HEK293T (cell line): ENCODE measurements around the gene TUBA3E.
A peak's percentile ranks its signal among the peaks of the same experiment; 100 is the strongest.
"Not testable (repeated sequence)": the region's sequence is repeated elsewhere in the genome, so short reads cannot be mapped to it uniquely, and the experiment has no call there.

Experiments used
- CTCF ChIA-PET: fragments of 350-600 bp; formaldehyde crosslinking; extraction: SDS; loops from one replicate; lab custom pipeline; 2021; ENCODE audit warnings: antibody characterized with exemption, inconsistent platforms; lab: Yijun Ruan, JAX
- POLR2A ChIA-PET: fragments of 350-600 bp; formaldehyde crosslinking; extraction: SDS; loops from one replicate; lab custom pipeline; 2020; ENCODE audit warnings: antibody characterized with exemption, inconsistent platforms; lab: Yijun Ruan, JAX
- DNase-seq: peaks from one replicate; pipeline ENCODE4 v3.0.0; 2012; ENCODE audit warnings: mixed read lengths; ENCODE audit errors: extremely low spot score
- ARNT ChIP-seq: fragments of 450-650 bp; IDR thresholded peaks from 2 replicates; pipeline ENCODE4 v1.6.1; 2017; ENCODE audit warnings: mild to moderate bottlenecking
- BHLHE40 ChIP-seq: fragments of 450-650 bp; IDR thresholded peaks from 2 replicates; pipeline ENCODE4 v1.6.1; 2016; ENCODE audit warnings: mild to moderate bottlenecking, moderate library complexity, borderline replicate concordance
- CTBP1 ChIP-seq: fragments of 450-650 bp; IDR thresholded peaks from 2 replicates; pipeline ENCODE4 v1.6.1; 2016; ENCODE audit warnings: borderline replicate concordance
- ELF4 ChIP-seq: fragments of 450-650 bp; IDR thresholded peaks from 2 replicates; pipeline ENCODE4 v1.6.1; 2017; ENCODE audit warnings: antibody characterized with exemption
- FOXA1 ChIP-seq: fragments of 450-650 bp; IDR thresholded peaks from 2 replicates; pipeline ENCODE4 v1.6.1; 2016; ENCODE audit warnings: mild to moderate bottlenecking
- FOXK2 ChIP-seq: fragments of 450-650 bp; IDR thresholded peaks from 2 replicates; pipeline ENCODE4 v1.6.1; 2016; ENCODE audit warnings: mild to moderate bottlenecking
- FOXM1 ChIP-seq: fragments of 450-650 bp; IDR thresholded peaks from 2 replicates; pipeline ENCODE4 v1.6.1; 2017; ENCODE audit warnings: mild to moderate bottlenecking, borderline replicate concordance
- HDGF ChIP-seq: fragments of 450-650 bp; IDR thresholded peaks from 2 replicates; pipeline ENCODE4 v1.6.1; 2017; ENCODE audit warnings: antibody characterized with exemption, borderline replicate concordance
- L3MBTL2 ChIP-seq: fragments of 450-650 bp; conservative IDR thresholded peaks from 2 replicates; pipeline ENCODE4 v1.6.1; 2016; ENCODE audit warnings: mild to moderate bottlenecking
- LEF1 ChIP-seq: fragments of 450-650 bp; IDR thresholded peaks from 2 replicates; pipeline ENCODE4 v1.6.1; 2017; ENCODE audit warnings: mild to moderate bottlenecking, borderline replicate concordance
- NFRKB ChIP-seq: fragments of 450-650 bp; IDR thresholded peaks from 2 replicates; pipeline ENCODE4 v1.6.1; 2016; ENCODE audit warnings: mild to moderate bottlenecking, moderate library complexity
- SP1 ChIP-seq: fragments of 450-650 bp; IDR thresholded peaks from 2 replicates; pipeline ENCODE4 v1.6.1; 2017
- SUZ12 ChIP-seq: fragments of 450-650 bp; IDR thresholded peaks from 2 replicates; pipeline ENCODE4 v1.6.1; 2016; ENCODE audit warnings: mild to moderate bottlenecking
- TARDBP ChIP-seq: fragments of 450-650 bp; IDR thresholded peaks from 2 replicates; pipeline ENCODE4 v1.6.1; 2016
- ZNF384 ChIP-seq: fragments of 450-650 bp; IDR thresholded peaks from 2 replicates; pipeline ENCODE4 v1.6.1; 2016
- TF ChIP-seq, protein P1 (sequence below): fragments of 450-650 bp; IDR thresholded peaks from 2 replicates; pipeline ENCODE4 v1.6.1; 2016

Gene TUBA3E

GRCh38 chr2:130198343-130198742 is at the start of gene TUBA3E:
TUBA3E (minus strand) TSS chr2:130198439; CDS start chr2:130198360, 79 bp downstream.
- TF ChIP-seq ELF4 (no peak), SUZ12 (no peak), ZNF384 (no peak), BHLHE40 (no peak), FOXK2 (no peak), CTBP1 (no peak), NFRKB (no peak), TARDBP (no peak), HDGF (no peak), FOXA1 (no peak), LEF1 (no peak), FOXM1 (no peak), SP1 (no peak), ARNT (no peak), L3MBTL2 (no peak)
- TF ChIP-seq, protein P1, sequence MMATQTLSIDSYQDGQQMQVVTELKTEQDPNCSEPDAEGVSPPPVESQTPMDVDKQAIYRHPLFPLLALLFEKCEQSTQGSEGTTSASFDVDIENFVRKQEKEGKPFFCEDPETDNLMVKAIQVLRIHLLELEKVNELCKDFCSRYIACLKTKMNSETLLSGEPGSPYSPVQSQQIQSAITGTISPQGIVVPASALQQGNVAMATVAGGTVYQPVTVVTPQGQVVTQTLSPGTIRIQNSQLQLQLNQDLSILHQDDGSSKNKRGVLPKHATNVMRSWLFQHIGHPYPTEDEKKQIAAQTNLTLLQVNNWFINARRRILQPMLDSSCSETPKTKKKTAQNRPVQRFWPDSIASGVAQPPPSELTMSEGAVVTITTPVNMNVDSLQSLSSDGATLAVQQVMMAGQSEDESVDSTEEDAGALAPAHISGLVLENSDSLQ, result no peak
- DNase-seq, result no peak
- CTCF ChIA-PET, result no interaction called here
- POLR2A ChIA-PET, result no interaction called here

GRCh38 chr2:130246430-130246829 is 48.2 kb upstream of the TUBA3E start:
- POLR2A ChIA-PET, result no interaction called here

DNA sequence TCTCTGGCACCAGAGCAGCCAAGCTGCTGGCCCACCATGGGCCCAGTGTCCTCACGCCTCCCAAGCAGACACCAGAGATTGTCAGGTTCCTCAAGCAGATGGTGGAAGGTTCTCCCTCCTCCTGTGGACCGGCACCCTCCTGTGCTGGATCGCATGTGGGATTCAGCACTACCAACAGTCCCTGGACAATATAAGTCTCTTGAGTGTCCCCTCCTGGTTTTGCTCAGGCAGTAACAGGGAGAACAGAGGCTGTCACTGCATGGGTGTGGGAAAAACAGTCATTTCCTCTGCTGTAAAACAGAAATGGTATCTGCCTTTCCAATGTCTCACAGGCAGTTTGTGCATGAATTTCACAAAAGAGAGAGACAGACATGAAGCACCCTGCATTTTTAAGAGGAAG is 47.7 kb upstream of the TUBA3E start:
- POLR2A ChIA-PET, result no interaction called here

More at GRCh38 chr2:130246430-130246829, 48.2 kb upstream of the TUBA3E start:
- TF ChIP-seq HDGF (no peak), SUZ12 (no peak)
- no peak for DNase-seq
- CTCF ChIA-PET, result no interaction called here

DNA sequence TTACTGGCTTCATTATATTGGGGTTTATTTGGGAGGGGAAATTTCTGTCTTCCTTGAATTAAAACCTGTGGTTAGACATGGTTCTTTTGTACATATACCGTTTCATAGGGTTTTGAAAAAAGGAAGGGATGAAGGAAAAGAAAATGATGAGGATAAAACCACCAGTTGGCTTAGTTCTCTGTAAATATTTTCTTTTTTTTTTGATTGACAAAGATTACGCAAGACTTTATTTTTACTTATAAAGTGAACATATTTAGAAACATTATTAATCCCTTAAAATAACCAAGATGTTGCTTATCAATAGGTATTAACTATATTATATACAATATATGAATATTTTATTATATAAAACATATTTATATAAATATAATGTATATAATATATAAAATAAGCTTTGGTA is 45.1 kb upstream of the TUBA3E start:
- ChIA-PET POLR2A (no interaction called here), CTCF (no interaction called here)
- TF ChIP-seq ARNT, result no peak
- TF ChIP-seq FOXM1, result no peak
- TF ChIP-seq, protein P1, result no peak
- no peak for TF ChIP-seq HDGF
- TF ChIP-seq L3MBTL2, result no peak
- no peak for TF ChIP-seq BHLHE40
- no peak for TF ChIP-seq LEF1
- TF ChIP-seq SP1, result no peak
- no peak for TF ChIP-seq TARDBP
- no peak for TF ChIP-seq SUZ12
- no peak for TF ChIP-seq FOXA1
- TF ChIP-seq FOXK2, result no peak
- no peak for TF ChIP-seq ZNF384
- TF ChIP-seq CTBP1, result no peak
- TF ChIP-seq ELF4, result no peak
- no peak for TF ChIP-seq NFRKB
- DNase-seq, result no peak

More for the DNA sequence above, 47.7 kb upstream of the TUBA3E start:
- CTCF ChIA-PET, result no interaction called here
- no peak for DNase-seq
- TF ChIP-seq NFRKB (no peak), ZNF384 (no peak), CTBP1 (no peak), LEF1 (no peak), HDGF (no peak), L3MBTL2 (no peak), ELF4 (no peak), FOXA1 (no peak), ARNT (no peak), SP1 (no peak), FOXM1 (no peak)

- ChIA-PET POLR2A (no interaction called here), CTCF (no interaction called here)
- no peak for TF ChIP-seq FOXA1
- TF ChIP-seq, protein P1, result peak; percentile 74
- no peak for TF ChIP-seq FOXM1
- TF ChIP-seq L3MBTL2, result no peak
- no peak for TF ChIP-seq TARDBP
- no peak for TF ChIP-seq HDGF
- TF ChIP-seq BHLHE40, result no peak
- DNase-seq, result no peak
Measured at GRCh38 chr2:130241041-130241707, 42.9 kb upstream of the TUBA3E start.

- POLR2A ChIA-PET, DNase-seq, CTCF ChIA-PET: not testable (repeated sequence)
Measured at GRCh38 chr2:130239581-130239980, 41.3 kb upstream of the TUBA3E start.

DNA sequence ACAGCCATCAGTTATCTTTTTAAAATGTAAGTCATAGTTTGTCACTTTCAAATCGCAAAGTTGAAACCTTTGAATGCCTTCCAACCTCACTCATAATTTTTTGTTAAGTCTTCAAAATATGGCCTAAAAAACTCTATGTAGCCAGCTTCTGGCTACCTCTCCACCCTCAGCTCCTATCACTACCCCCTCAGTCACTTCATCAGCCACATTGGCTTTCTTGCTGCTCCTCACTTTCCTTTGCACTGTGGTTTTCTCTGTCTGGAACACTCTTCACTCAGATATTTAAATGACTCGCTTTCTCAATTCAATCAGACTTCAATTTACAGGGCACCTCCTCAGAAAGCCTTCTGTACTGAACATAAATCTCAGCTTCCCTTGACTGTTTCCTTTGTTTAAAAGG is 34.8 kb upstream of the TUBA3E start:
- POLR2A ChIA-PET, CTCF ChIA-PET, DNase-seq: not testable (repeated sequence)
